ENCODE data around the gene DNAH10. TPM values are rescaled to one million over a fixed set of nuclear protein-coding genes. Genes with fewer than 3 reads are reported as not detected.
"Not testable (repeated sequence)": the region's sequence is repeated elsewhere in the genome, so short reads cannot be mapped to it uniquely, and the experiment has no call there.

Gene DNAH10
- total RNA-seq, 6 experiments from 2014 or later: 0.19 to 1.1 (median 0.64) TPM

DNA sequence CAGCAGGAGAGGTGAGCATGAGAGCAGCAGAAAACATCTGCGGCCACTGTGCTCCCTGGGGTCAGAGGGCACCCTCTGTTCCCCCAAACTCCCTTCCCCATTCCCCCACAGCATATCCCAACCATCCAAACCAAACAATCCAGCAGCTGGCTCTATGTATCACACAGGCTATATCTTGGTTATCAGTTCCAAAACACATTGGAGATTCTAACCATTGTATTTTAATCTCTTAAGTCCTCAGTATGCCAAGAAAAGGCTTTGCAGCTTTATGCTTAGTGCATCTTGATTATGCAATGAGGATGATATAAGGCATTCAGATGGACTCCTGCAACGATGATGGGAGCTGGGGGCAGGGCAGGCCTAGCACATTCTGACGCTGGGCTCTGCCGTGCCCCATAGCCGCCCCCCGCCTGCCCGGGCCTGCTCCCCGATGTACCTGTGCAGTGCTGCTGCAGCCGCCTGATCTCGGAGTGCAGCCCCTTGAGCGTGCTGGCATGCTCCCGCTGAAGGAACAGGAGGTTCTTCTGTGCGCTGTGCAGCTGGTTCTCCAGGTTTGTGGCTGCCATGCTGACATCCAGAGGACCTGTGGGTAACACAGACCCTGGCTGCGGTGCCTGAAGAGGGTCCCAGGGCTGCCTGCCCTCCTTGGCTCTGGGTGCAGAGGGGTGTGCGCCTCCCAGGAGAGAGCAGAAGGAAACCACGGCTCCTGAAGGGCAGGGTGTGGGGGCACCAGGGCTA is 181.0 kb downstream of the DNAH10 start:
- H3K36me3 Mint-ChIP-seq (ENCODE audit: low read depth): peaks cover 44% of the 10 kb centered on the region
- DNase-seq: no peak
- peaks cover 26% of the 10 kb centered on the region for H3K4me1 Mint-ChIP-seq (ENCODE audit: low read depth)
- no peaks in the 10 kb centered on the region for H3K27me3 Mint-ChIP-seq (ENCODE audit: insufficient read depth)
- TF ChIP-seq, protein P1, sequence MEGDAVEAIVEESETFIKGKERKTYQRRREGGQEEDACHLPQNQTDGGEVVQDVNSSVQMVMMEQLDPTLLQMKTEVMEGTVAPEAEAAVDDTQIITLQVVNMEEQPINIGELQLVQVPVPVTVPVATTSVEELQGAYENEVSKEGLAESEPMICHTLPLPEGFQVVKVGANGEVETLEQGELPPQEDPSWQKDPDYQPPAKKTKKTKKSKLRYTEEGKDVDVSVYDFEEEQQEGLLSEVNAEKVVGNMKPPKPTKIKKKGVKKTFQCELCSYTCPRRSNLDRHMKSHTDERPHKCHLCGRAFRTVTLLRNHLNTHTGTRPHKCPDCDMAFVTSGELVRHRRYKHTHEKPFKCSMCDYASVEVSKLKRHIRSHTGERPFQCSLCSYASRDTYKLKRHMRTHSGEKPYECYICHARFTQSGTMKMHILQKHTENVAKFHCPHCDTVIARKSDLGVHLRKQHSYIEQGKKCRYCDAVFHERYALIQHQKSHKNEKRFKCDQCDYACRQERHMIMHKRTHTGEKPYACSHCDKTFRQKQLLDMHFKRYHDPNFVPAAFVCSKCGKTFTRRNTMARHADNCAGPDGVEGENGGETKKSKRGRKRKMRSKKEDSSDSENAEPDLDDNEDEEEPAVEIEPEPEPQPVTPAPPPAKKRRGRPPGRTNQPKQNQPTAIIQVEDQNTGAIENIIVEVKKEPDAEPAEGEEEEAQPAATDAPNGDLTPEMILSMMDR (IDR thresholded peaks at IDR 0.05): no peak
- no peak overlapping the region for H3K27ac Mint-ChIP-seq
- no peak overlapping the region for H3K4me3 Mint-ChIP-seq
- peaks cover 11% of the 10 kb centered on the region; the same call in 1 of the 2 replicates for H3K9me3 Mint-ChIP-seq

DNA sequence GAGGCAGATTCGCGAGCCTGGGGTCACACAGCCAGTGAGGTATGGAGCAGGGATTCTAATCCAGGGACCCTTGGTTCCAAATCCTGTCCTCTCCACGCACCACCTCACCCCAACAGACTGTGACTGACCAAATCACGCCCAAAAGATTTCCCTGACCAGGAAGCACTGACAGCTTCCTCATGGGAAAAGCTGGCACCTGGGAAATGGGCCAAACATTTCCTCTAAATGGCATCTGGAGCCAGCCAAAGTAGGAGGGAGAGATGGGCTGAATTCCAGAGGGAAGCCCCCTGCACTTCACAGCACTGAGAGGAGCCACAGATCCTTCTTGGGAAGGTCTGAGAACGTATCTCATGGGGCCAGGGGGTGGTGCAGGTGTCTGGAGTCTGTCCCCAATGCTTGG is 181.7 kb downstream of the DNAH10 start:
- peaks cover 19% of the 10 kb centered on the region for H3K4me1 Mint-ChIP-seq (ENCODE audit: low read depth)
- H3K27me3 Mint-ChIP-seq (ENCODE audit: insufficient read depth): no peaks in the 10 kb centered on the region
- no peak overlapping the region for H3K27ac Mint-ChIP-seq
- TF ChIP-seq, protein P1 (IDR thresholded peaks at IDR 0.05): no peak
- DNase-seq: no peak
- peaks cover 11% of the 10 kb centered on the region; the same call in 1 of the 2 replicates for H3K9me3 Mint-ChIP-seq
- peaks cover 40% of the 10 kb centered on the region for H3K36me3 Mint-ChIP-seq (ENCODE audit: low read depth)
- H3K4me3 Mint-ChIP-seq: no peak overlapping the region

DNA sequence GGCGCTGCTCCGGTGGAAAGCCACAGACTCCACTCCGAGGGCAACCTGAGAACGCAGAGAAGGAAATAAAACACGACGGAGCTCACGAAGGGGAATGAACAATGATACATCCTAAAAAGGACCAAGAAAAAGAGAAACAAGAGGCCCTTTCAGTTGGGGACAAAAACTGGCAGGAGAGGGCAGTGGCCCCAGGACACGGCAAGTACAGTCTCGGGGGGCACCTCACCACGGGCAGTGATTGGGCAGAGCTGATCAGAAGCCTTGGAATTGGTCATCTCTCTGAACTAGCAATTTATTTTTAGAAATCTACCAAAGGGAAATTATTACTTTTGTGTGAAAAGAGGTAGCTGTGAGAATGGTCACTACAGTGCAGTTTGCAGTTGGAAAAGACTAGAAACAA is 182.6 kb downstream of the DNAH10 start:
- H3K4me3 Mint-ChIP-seq: no peak overlapping the region
- no peak overlapping the region for H3K27ac Mint-ChIP-seq
- peaks cover 36% of the 10 kb centered on the region for H3K36me3 Mint-ChIP-seq (ENCODE audit: low read depth)

DNA sequence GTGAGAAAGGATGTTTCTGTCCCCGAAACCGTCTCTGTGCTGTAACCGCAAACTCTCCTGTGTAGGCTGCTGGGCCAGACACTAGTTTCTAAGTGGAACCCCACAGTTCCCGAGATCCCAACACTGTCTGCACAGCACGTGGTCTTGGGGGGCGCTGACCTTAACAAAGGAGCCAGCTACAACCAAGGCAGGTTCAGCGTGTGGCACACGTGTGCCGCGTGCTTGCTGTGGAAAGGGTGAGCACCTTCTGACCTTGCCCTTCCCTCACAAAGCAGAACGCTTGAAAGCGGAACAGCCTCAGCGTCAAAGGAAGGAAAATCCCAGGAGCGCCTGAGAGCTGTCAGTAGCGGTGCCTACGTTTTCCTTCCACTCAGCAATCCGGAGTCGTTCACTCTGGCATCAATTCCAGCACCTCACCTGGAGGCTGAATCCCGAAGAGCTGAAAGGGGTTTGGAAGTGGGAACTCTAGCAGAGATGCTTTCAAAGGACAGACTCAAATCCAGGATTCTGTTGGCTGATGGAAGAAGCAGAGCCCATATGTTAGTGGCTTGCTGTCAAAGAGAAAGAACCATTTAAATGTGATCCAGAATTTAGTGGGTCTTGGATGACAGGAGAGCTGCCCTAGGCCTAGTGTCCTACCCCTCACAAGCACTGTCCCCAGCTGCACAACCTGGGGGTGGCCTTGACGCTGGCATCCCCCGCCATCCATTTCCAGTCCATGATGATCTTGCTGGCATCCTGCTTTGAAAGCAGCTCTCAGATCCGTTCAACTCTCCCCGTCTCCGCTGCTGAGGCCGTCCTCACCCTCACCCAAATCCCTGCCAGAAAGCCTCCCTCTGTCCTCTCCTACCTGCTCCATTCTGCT is 183.4 kb downstream of the DNAH10 start:
- Mint-ChIP-seq H3K4me3 (no peak overlapping the region), H3K9me3 (peaks cover 11% of the 10 kb centered on the region; the same call in 1 of the 2 replicates), H3K27ac (no peak overlapping the region; the same call in 1 of the 2 replicates), H3K36me3 (ENCODE audit: low read depth) (peaks cover 38% of the 10 kb centered on the region), H3K4me1 (ENCODE audit: low read depth) (peaks cover 14% of the 10 kb centered on the region), H3K27me3 (ENCODE audit: insufficient read depth) (no peaks in the 10 kb centered on the region)
- DNase-seq: no peak
- TF ChIP-seq, protein P1 (IDR thresholded peaks at IDR 0.05): no peak

More for the DNA sequence above, 182.6 kb downstream of the DNAH10 start:
- DNase-seq: no peak
- TF ChIP-seq, protein P1 (IDR thresholded peaks at IDR 0.05): no peak
- H3K27me3 Mint-ChIP-seq (ENCODE audit: insufficient read depth): no peaks in the 10 kb centered on the region
- peaks cover 14% of the 10 kb centered on the region for H3K4me1 Mint-ChIP-seq (ENCODE audit: low read depth)
- peaks cover 11% of the 10 kb centered on the region; the same call in 1 of the 2 replicates for H3K9me3 Mint-ChIP-seq

DNA sequence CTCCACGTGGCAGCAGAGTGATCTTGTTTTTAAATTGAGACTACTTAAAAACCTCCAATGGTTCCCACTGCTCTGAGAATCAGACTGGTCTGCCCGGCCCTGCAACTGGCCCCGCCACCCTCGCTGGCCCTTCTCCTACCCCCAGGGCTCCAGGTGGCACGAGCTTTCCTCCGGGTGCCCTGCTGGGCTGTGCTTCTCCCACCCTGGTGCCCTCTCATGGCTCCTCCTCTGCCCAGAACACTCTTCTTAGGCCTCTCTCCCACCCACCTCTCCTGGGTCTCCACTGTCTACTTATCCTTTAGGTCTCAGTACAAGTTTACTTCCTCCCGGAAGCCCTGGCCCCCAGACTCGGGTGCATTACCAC is 184.0 kb downstream of the DNAH10 start:
- Mint-ChIP-seq H3K27me3 (ENCODE audit: insufficient read depth) (no peaks in the 10 kb centered on the region), H3K4me3 (no peak overlapping the region), H3K36me3 (ENCODE audit: low read depth) (peaks cover 36% of the 10 kb centered on the region), H3K9me3 (peaks cover 11% of the 10 kb centered on the region; the same call in 1 of the 2 replicates), H3K4me1 (ENCODE audit: low read depth) (peaks cover 18% of the 10 kb centered on the region), H3K27ac (no peak overlapping the region; the same call in 1 of the 2 replicates)
- TF ChIP-seq, protein P1 (IDR thresholded peaks at IDR 0.05): no peak
- no peak for DNase-seq

DNA sequence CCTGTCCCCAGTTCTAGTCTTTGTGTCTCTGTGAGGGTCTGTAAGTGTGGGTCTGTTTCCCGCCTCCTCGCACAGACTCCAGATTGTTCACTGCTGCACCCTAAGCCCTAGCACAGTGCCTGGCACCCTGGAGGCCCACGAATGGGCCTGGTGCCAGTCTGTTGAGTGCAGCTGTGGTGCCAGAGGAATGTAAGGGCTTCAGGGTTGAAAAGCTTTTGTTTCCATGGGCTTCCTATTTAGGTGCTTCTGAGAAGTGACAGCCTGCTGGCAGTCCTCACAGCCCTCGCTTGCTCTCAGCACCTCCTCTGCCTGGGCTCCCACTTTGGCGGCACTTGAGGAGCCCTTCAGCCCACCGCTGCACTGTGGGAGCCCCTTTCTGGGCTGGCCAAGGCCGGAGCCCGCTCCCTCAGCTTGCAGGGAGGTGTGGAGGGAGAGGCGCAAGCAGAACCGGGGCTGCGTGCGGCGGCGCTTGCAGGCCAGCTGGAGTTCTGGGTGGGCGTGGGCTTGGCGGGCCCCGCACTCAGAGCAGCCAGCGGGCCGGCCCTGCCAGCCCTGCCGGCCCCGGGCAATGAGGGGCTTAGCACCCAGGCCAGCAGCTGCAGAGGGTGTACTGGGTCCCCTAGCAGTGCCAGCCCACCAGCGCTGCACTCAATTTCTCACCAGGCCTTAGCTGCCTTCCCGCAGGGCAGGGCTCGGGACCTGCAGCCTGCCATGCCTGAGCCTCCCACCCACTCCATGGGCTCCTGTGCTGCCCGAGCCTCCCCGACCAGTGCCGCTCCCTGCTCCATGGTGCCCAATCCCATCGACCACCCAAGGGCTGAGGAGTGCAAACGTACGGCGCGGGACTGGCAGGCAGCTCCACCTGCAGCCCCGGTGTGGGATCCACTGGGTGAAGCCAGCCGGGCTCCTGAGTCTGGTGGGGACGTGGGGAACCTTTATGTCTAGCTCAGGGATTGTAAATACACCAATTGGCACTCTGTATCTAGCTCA is 184.7 kb downstream of the DNAH10 start:
- not testable (repeated sequence) for H3K9me3 Mint-ChIP-seq; DNase-seq; H3K4me3 Mint-ChIP-seq; H3K27ac Mint-ChIP-seq; H3K27me3 Mint-ChIP-seq (ENCODE audit: insufficient read depth)
- Mint-ChIP-seq H3K36me3 (ENCODE audit: low read depth) (peaks cover 29% of the 10 kb centered on the region), H3K4me1 (ENCODE audit: low read depth) (peaks cover 22% of the 10 kb centered on the region)

DNA sequence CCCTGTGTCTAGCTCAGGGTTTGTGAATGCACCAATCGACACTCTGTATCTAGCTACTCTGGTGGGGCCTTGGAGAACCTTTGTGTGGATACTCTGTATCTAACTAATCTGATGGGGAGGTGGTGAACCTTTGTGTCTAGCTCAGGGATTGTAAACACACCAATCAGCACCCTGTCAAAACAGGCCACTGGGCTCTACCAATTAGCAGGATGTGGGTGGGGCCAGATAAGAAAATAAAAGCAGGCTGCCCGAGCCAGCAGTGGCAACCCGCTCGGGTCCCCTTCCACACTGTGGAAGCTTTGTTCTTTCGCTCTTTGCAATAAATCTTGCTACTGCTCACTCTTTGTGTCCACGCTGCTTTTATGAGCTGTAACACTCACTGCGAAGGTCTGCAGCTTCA is 185.4 kb downstream of the DNAH10 start:
- H3K9me3 Mint-ChIP-seq; H3K4me3 Mint-ChIP-seq; DNase-seq; H3K27ac Mint-ChIP-seq; H3K27me3 Mint-ChIP-seq (ENCODE audit: insufficient read depth): not testable (repeated sequence)
- peaks cover 22% of the 10 kb centered on the region for H3K36me3 Mint-ChIP-seq (ENCODE audit: low read depth)
- peaks cover 22% of the 10 kb centered on the region for H3K4me1 Mint-ChIP-seq (ENCODE audit: low read depth)
